ENCODE results near the gene PRADC1. TPM values are rescaled to one million over a fixed set of nuclear protein-coding genes. Genes with fewer than 3 reads are reported as not detected.

PRADC1 gene
- total and polyA plus RNA-seq, 2 donors, result 13.0 to 35.2 TPM

Other genes starting within 250 kb of the PRADC1 start
- 11.8 TPM for gene SFXN5, start 161.5 kb downstream of the PRADC1 start, total RNA-seq
- gene SFXN5, start 161.5 kb downstream of the PRADC1 start, polyA plus RNA-seq, result 9.2 TPM
- gene RAB11FIP5, start 120.3 kb downstream of the PRADC1 start, total RNA-seq, result 13.4 TPM
- 22.6 TPM for gene RAB11FIP5, start 120.3 kb downstream of the PRADC1 start, polyA plus RNA-seq
- not detected for gene NOTO, start 30.7 kb downstream of the PRADC1 start, total RNA-seq
- 0.08 TPM for gene NOTO, start 30.7 kb downstream of the PRADC1 start, polyA plus RNA-seq
- gene SMYD5, start 19.0 kb downstream of the PRADC1 start, total RNA-seq, result 14.6 TPM
- gene SMYD5, start 19.0 kb downstream of the PRADC1 start, polyA plus RNA-seq, result 18.2 TPM
- 117 TPM for gene CCT7, start 1.1 kb upstream of the PRADC1 start, total RNA-seq
- 178 TPM for gene CCT7, start 1.1 kb upstream of the PRADC1 start, polyA plus RNA-seq
- 0.32 TPM for gene FBXO41, start 51.2 kb upstream of the PRADC1 start, total RNA-seq
- gene FBXO41, start 51.2 kb upstream of the PRADC1 start, polyA plus RNA-seq, result 1.0 TPM
- gene EGR4, start 60.3 kb upstream of the PRADC1 start, total RNA-seq, result not detected
- 0.05 TPM for gene EGR4, start 60.3 kb upstream of the PRADC1 start, polyA plus RNA-seq
- gene ALMS1, start 152.6 kb upstream of the PRADC1 start, total RNA-seq, result 65.1 TPM
- gene ALMS1, start 152.6 kb upstream of the PRADC1 start, polyA plus RNA-seq, result 10.7 TPM

All from urinary bladder (tissue), 2 donors.